GM18526 (cell line): ENCODE results near the gene ASB17.

ENCODE experiments used
- POLR2A ChIP-seq: IDR thresholded peaks from 3 replicates; pipeline ENCODE4 v1.6.1; 2011; ENCODE audit not compliant: insufficient read length; ENCODE audit errors: extremely low read depth

ASB17 gene

GRCh38 chr1:75879985-75880384, 52.2 kb downstream of the ASB17 start:
- no peak for TF ChIP-seq POLR2A

GRCh38 chr1:75870951-75871350, 61.3 kb downstream of the ASB17 start:
- TF ChIP-seq POLR2A, result no peak
